ENCODE measurements around the gene TLE2.
"Not testable (repeated sequence)": the region's sequence is repeated elsewhere in the genome, so short reads cannot be mapped to it uniquely, and the experiment has no call there.

The TLE2 gene

GRCh38 chr19:3015126-3016057 is 13.7 kb downstream of the TLE2 start:
- no peak for DNase-seq (ENCODE audit: low spot score)

GRCh38 chr19:3014135-3014534 is 14.9 kb downstream of the TLE2 start:
- TF ChIP-seq CTCF (IDR thresholded peaks at IDR 0.05; ENCODE audit: extremely low read depth, missing control alignments), result no peak
- DNase-seq (ENCODE audit: low spot score), result no peak

More at GRCh38 chr19:3015126-3016057, 13.7 kb downstream of the TLE2 start:
- TF ChIP-seq CTCF (IDR thresholded peaks at IDR 0.05; ENCODE audit: extremely low read depth, missing control alignments), result no peak

GRCh38 chr19:3013263-3013725 is 15.8 kb downstream of the TLE2 start:
- no peak for TF ChIP-seq CTCF (IDR thresholded peaks at IDR 0.05; ENCODE audit: extremely low read depth, missing control alignments)
- no peak for DNase-seq (ENCODE audit: low spot score)

GRCh38 chr19:3012621-3013262 is 16.3 kb downstream of the TLE2 start:
- no peak for TF ChIP-seq CTCF (IDR thresholded peaks at IDR 0.05; ENCODE audit: extremely low read depth, missing control alignments)
- DNase-seq (ENCODE audit: low spot score), result no peak

- not testable (repeated sequence) for DNase-seq (ENCODE audit: low spot score)
Measured at GRCh38 chr19:3012059-3012458, 17.0 kb downstream of the TLE2 start.

GRCh38 chr19:3010871-3011270 is 18.2 kb downstream of the TLE2 start:
- DNase-seq (ENCODE audit: low spot score), result no peak
- no peak for TF ChIP-seq CTCF (IDR thresholded peaks at IDR 0.05; ENCODE audit: extremely low read depth, missing control alignments)

GRCh38 chr19:3008994-3009393 is 20.1 kb downstream of the TLE2 start:
- no peak for DNase-seq (ENCODE audit: low spot score)
- no peak for TF ChIP-seq CTCF (IDR thresholded peaks at IDR 0.05; ENCODE audit: extremely low read depth, missing control alignments)

Measured in GM20000 (cell line).